Mucosa of descending colon (tissue), 3 donors: Measurements from ENCODE around the gene CHST5. TPM values are rescaled to one million over a fixed set of nuclear protein-coding genes. Genes with fewer than 3 reads are reported as not detected.

Experiments used
- ATAC-seq: fragments of 200-7000 bp; cut with Tn5 transposase; one replicate; pipeline ENCODE4 v1.9.1; 2020; ENCODE audit warnings: mild to moderate bottlenecking, moderate library complexity
- DNase-seq, 3 donors: peaks; one replicate each; pipeline ENCODE4 v3.0.0-alpha.2; 2020
- H3K36me3 ChIP-seq: fragments of 200-600 bp; one replicate; pipeline ENCODE4 v1.8.0; 2021; ENCODE audit warnings: low read depth, mild to moderate bottlenecking
- H3K4me1 ChIP-seq: fragments of 200-600 bp; one replicate; pipeline ENCODE4 v1.8.0; 2021; ENCODE audit warnings: low read depth, mild to moderate bottlenecking
- H3K4me3 ChIP-seq: fragments of 200-600 bp; one replicate; pipeline ENCODE4 v1.8.0; 2021; ENCODE audit warnings: mild to moderate bottlenecking
- H3K9me3 ChIP-seq: fragments of 200-600 bp; one replicate; pipeline ENCODE4 v1.8.0; 2021; ENCODE audit warnings: mild to moderate bottlenecking
- intact Hi-C, 2 donors: fragments of 100-400 bp; cut with DNase I in 1 of 2; cut with micrococcal nuclease in 1 of 2; formaldehyde crosslinking; loops; one replicate each; pipeline versions ENCODE4 v1.11.0 to v1.11.1; 2022; cut with DNase I, micrococcal nuclease
- total RNA-seq, 3 donors: library from RNA; stranded (reverse); fragmentation: NEBNext Ultra II Directional in 2 of 3; extraction: Animal tissue kit (Norgen Biotek cat#: 25700) in 2 of 3; gene quantifications; one replicate each; pipeline versions ENCODE4 v1.2.1 to v1.2.4, GENCODE V29; 2021 to 2023
- TF ChIP-seq, protein P1 (sequence below): fragments of 200-600 bp; IDR thresholded peaks from one replicate; pipeline ENCODE4 v1.8.0; 2022; ENCODE audit warnings: antibody characterized with exemption, mild to moderate bottlenecking
- donor health status: DM: no; HTN: no; CAD: no; lungs with moderate emphysema.
- donor health status: DM: no; HTN: no; CAD: no.
- donor health status: DM: no; HTN: yes; CAD: no.

Gene CHST5
- total RNA-seq, 3 donors from 2014 or later: 27.4 to 111 (median 105) TPM

- Histone ChIP-seq H3K4me3 (no peak overlapping the region), H3K36me3 (no peaks in the 10 kb centered on the region), H3K4me1 (peaks cover 10% of the 10 kb centered on the region), H3K9me3 (no peaks in the 10 kb centered on the region)
- TF ChIP-seq, protein P1, sequence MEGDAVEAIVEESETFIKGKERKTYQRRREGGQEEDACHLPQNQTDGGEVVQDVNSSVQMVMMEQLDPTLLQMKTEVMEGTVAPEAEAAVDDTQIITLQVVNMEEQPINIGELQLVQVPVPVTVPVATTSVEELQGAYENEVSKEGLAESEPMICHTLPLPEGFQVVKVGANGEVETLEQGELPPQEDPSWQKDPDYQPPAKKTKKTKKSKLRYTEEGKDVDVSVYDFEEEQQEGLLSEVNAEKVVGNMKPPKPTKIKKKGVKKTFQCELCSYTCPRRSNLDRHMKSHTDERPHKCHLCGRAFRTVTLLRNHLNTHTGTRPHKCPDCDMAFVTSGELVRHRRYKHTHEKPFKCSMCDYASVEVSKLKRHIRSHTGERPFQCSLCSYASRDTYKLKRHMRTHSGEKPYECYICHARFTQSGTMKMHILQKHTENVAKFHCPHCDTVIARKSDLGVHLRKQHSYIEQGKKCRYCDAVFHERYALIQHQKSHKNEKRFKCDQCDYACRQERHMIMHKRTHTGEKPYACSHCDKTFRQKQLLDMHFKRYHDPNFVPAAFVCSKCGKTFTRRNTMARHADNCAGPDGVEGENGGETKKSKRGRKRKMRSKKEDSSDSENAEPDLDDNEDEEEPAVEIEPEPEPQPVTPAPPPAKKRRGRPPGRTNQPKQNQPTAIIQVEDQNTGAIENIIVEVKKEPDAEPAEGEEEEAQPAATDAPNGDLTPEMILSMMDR: no peak
- intact Hi-C loops: no loop called here
- no peak for DNase-seq
- ATAC-seq: no peak
These were observed 23.0 kb upstream of the CHST5 start for GRCh38 chr16:75558846-75559401.

GRCh38 chr16:75556431-75556950 is 20.6 kb upstream of the CHST5 start:
- no peaks in the 10 kb centered on the region for H3K36me3 ChIP-seq
- H3K9me3 ChIP-seq: no peaks in the 10 kb centered on the region
- TF ChIP-seq, protein P1: no peak
- intact Hi-C loops: no loop called here
- no peak for ATAC-seq
- DNase-seq: no peak
- peaks cover 10% of the 10 kb centered on the region for H3K4me1 ChIP-seq
- H3K4me3 ChIP-seq: peak overlapping the region; percentile 23

- Histone ChIP-seq H3K36me3 (no peaks in the 10 kb centered on the region), H3K4me3 (peak within 1 kb of the TSS; percentile 23), H3K9me3 (no peaks in the 10 kb centered on the region), H3K4me1 (peaks cover 10% of the 10 kb centered on the region)
- TF ChIP-seq, protein P1: no peak
- intact Hi-C loops: no loop called here
- ATAC-seq (peak; percentile 97), DNase-seq (peak; percentile 98 to 99 (median 98))
These were observed 20.0 kb upstream of the CHST5 start, which contains the start of gene TMEM231 for GRCh38 chr16:75555707-75556430. Gene TMEM231 (minus strand): TSS chr16:75556252. CDS start chr16:75556209, 43 bp downstream.

GRCh38 chr16:75555213-75555706 is 19.4 kb upstream of the CHST5 start:
- DNase-seq: peak; percentile 79 to 87 (median 80)
- H3K9me3 ChIP-seq: no peaks in the 10 kb centered on the region
- H3K4me1 ChIP-seq: peaks cover 10% of the 10 kb centered on the region
- H3K4me3 ChIP-seq: peak overlapping the region; percentile 23
- peak; percentile 76 for ATAC-seq
- H3K36me3 ChIP-seq: no peaks in the 10 kb centered on the region
- intact Hi-C loops: no loop called here
- TF ChIP-seq, protein P1: no peak

GRCh38 chr16:75552951-75553350 is 17.0 kb upstream of the CHST5 start:
- no peak overlapping the region for H3K4me3 ChIP-seq
- no peak for ATAC-seq
- intact Hi-C loops: no loop called here
- peaks cover 10% of the 10 kb centered on the region for H3K4me1 ChIP-seq
- TF ChIP-seq, protein P1: no peak
- DNase-seq: no peak
- H3K9me3 ChIP-seq: no peaks in the 10 kb centered on the region
- H3K36me3 ChIP-seq: no peaks in the 10 kb centered on the region
